ENCODE results near the gene LRRFIP2. TPM values are rescaled to one million over a fixed set of nuclear protein-coding genes. Genes with fewer than 3 reads are reported as not detected.

LRRFIP2 gene
- total and polyA plus RNA-seq, 2 of the 4 experiments (the other 2 are of a cell fraction) = 20.6 to 31.0 TPM

- Histone ChIP-seq H3K4me2 (ENCODE audit: low read depth, low read length) (no peak overlapping the region), H2AK9ac (replicated peaks; ENCODE audit: low read depth, low read length, poor library complexity) (no peak overlapping the region), H3K4me1 (ENCODE audit: control insufficient read depth, insufficient read depth, low read length) (peaks cover 4% of the 10 kb centered on the region), H3K79me1 (ENCODE audit: low read depth in 1 of 2, low read length in 2 of 2) (peaks cover 9 to 29% of the 10 kb centered on the region in 2 experiments; a peak in 2 of 4 replicates), H3K18ac (ENCODE audit: low read depth, low read length) (no peak overlapping the region), H3K27me3 (ENCODE audit: control insufficient read depth, insufficient read depth, low read length) (no peaks in the 10 kb centered on the region), H3K27ac (ENCODE audit: insufficient read depth, low read length) (no peak overlapping the region), H4K5ac (ENCODE audit: low read depth, low read length) (no peak overlapping the region), H4K20me1 (ENCODE audit: insufficient read depth, low read length) (no peaks in the 10 kb centered on the region), H2BK15ac (ENCODE audit: low read depth, low read length) (no peak overlapping the region), H3K9me1 (ENCODE audit: insufficient read depth, low read length) (peaks cover 3% of the 10 kb centered on the region; the same call in 1 of the 2 replicates), H4K91ac (ENCODE audit: insufficient read depth, low read depth, low read length) (no peak overlapping the region), H2AFZ (replicated peaks; ENCODE audit: low read length, poor library complexity) (no peak overlapping the region), H2AK5ac (ENCODE audit: low read depth, low read length) (no peak overlapping the region), H3K23ac (ENCODE audit: low read depth, low read length) (no peak overlapping the region), H3K9ac (ENCODE audit: low read depth, low read length) (no peak overlapping the region), H3K14ac (replicated peaks; ENCODE audit: low read depth, low read length) (no peak overlapping the region), H4K8ac (ENCODE audit: low read depth in 2 of 2, low read length in 2 of 2) (no peak overlapping the region), H3K4me3 (ENCODE audit: insufficient read depth, low read depth, low read length) (no peak overlapping the region), H3K56ac (ENCODE audit: extremely low read depth, insufficient read depth, low read length) (no peak overlapping the region), H3K9me3 (ENCODE audit: control insufficient read depth, insufficient read depth, low read length) (no peaks in the 10 kb centered on the region), H3K4ac (ENCODE audit: low read depth, low read length) (no peak overlapping the region), H2BK20ac (ENCODE audit: low read depth, low read length) (no peak overlapping the region), H3K36me3 (ENCODE audit: control insufficient read depth, insufficient read depth, low read length) (peaks cover 32% of the 10 kb centered on the region), H2BK5ac (ENCODE audit: low read depth, low read length, poor library complexity, severe bottlenecking) (no peak overlapping the region), H2BK120ac (ENCODE audit: low read depth, low read length) (no peak overlapping the region)
- POLR2A ChIA-PET (ENCODE audit: unreplicated experiment) = interaction anchor here (0.6 kb wide), 1 partner anchor 126 kb away, joined by 3 read pairs; no protein-coding TSS in a partner anchor
- dilution Hi-C loops (cut with HindIII; ENCODE audit: low sequenced_read_pairs, unreplicated experiment) = no loop called here
- WGBS, 2 experiments (ENCODE audit: extremely low coverage in 2 of 2, insufficient read length in 1 of 2) = no CpG with 5 or more reads among the region's 1 CpG
- ATAC-seq (ENCODE audit: low read depth) = no peak
- in situ Hi-C loops (cut with MboI; ENCODE audit: low sequenced_read_pairs) = loop anchor here (10.0 kb wide), 1 partner anchor 186 kb away; no protein-coding TSS in a partner anchor
- intact Hi-C loops (cut with micrococcal nuclease) = no loop called here
- no peak for TF ChIP-seq MXI1 (IDR thresholded peaks at IDR 0.05; ENCODE audit: borderline replicate concordance, low read depth, low read length)
- no peak for TF ChIP-seq CEBPB (IDR thresholded peaks at IDR 0.05; ENCODE audit: low read depth, low read length)
- no peak for TF ChIP-seq BHLHE40 (IDR thresholded peaks at IDR 0.05; ENCODE audit: low read depth, low read length)
- TF ChIP-seq NFE2L2 (IDR thresholded peaks at IDR 0.05; ENCODE audit: low read depth, low read length) = no peak
- no peak for TF ChIP-seq MAFK (IDR thresholded peaks at IDR 0.05; ENCODE audit: low read depth, low read length)
- no peak for TF ChIP-seq POLR2A (IDR thresholded peaks at IDR 0.05; ENCODE audit: low read depth, low read length)
- TF ChIP-seq CHD1 (IDR thresholded peaks at IDR 0.05; ENCODE audit: low read depth, low read length) = no peak
- TF ChIP-seq MAZ (IDR thresholded peaks at IDR 0.05; ENCODE audit: borderline replicate concordance, low read depth, low read length) = no peak
- TF ChIP-seq USF2 (IDR thresholded peaks at IDR 0.05; ENCODE audit: low read depth, low read length) = no peak
- no peak for TF ChIP-seq RAD21 (IDR thresholded peaks at IDR 0.05; ENCODE audit: low read length)
- no peak for TF ChIP-seq RCOR1 (IDR thresholded peaks at IDR 0.05; ENCODE audit: insufficient replicate concordance, low read length)
- no peak for TF ChIP-seq CTCF (conservative IDR thresholded peaks at IDR 0.05; ENCODE audit: low read depth, low read length)
- TF ChIP-seq RFX5 (IDR thresholded peaks at IDR 0.05; ENCODE audit: low read depth, low read length) = no peak
- CTCF ChIA-PET = interaction anchor here (0.7 kb wide), 1 partner anchor 109 kb away, joined by 3 read pairs; no protein-coding TSS in a partner anchor
- DNase-seq = no peak
- BruUV-seq (replicated peaks) = no TSS peak
These were observed 146.1 kb downstream of the LRRFIP2 start for GRCh38 chr3:37028329-37028728.

Data from IMR-90 (cell line).